ENCODE data around the gene PROM1. TPM values are rescaled to one million over a fixed set of nuclear protein-coding genes. Genes with fewer than 3 reads are reported as not detected.

PROM1 gene
- total and polyA plus RNA-seq, 2 experiments from 2014 or later: 14.3 to 30.8 TPM

GRCh38 chr4:16018841-16019240 lies 65.0 kb downstream of the PROM1 start:
- Histone ChIP-seq H3K36me3 (replicated peaks; ENCODE audit: insufficient read depth, low read depth) (no peaks in the 10 kb centered on the region), H3K9me3 (ENCODE audit: low read depth) (no peaks in the 10 kb centered on the region), H3K4me1 (ENCODE audit: insufficient read depth) (no peaks in the 10 kb centered on the region), H4K20me1 (ENCODE audit: insufficient read depth, poor library complexity, severe bottlenecking) (no peaks in the 10 kb centered on the region), H3K79me2 (no peaks in the 10 kb centered on the region), H3K9me2 (replicated peaks; ENCODE audit: insufficient read depth) (no peaks in the 10 kb centered on the region), H3K4me3 (no peak overlapping the region), H3K27ac (no peak overlapping the region), H3K4me2 (no peak overlapping the region), H3K27me3 (no peaks in the 10 kb centered on the region), H2AFZ (no peak overlapping the region)
- no peak for DNase-seq (ENCODE audit: low spot score)
- TF ChIP-seq EZH2 (IDR thresholded peaks at IDR 0.05; ENCODE audit: borderline replicate concordance) (no peak), CTCF (IDR thresholded peaks at IDR 0.05; ENCODE audit: poor library complexity) (no peak), EZH2phosphoT487 (IDR thresholded peaks at IDR 0.05; ENCODE audit: low read depth, severe bottlenecking, unreplicated experiment) (no peak)
- WGBS (ENCODE audit: low lambda C conversion rate, missing lambda C conversion rate): 93% methylated on average over 4 of the region's 4 CpGs

- H2AFZ ChIP-seq: no peak overlapping the region
- H3K9me3 ChIP-seq (ENCODE audit: low read depth): no peaks in the 10 kb centered on the region
- no peaks in the 10 kb centered on the region for H3K9me2 ChIP-seq (replicated peaks; ENCODE audit: insufficient read depth)
- H3K27ac ChIP-seq: no peak overlapping the region
- no peak for DNase-seq (ENCODE audit: low spot score)
- H3K79me2 ChIP-seq: no peaks in the 10 kb centered on the region
- H3K27me3 ChIP-seq: no peaks in the 10 kb centered on the region
- no peak overlapping the region for H3K4me3 ChIP-seq
- no peak overlapping the region for H3K4me2 ChIP-seq
- H4K20me1 ChIP-seq (ENCODE audit: insufficient read depth, poor library complexity, severe bottlenecking): no peaks in the 10 kb centered on the region
- H3K4me1 ChIP-seq (ENCODE audit: insufficient read depth): no peaks in the 10 kb centered on the region
- WGBS (ENCODE audit: low lambda C conversion rate, missing lambda C conversion rate): 97% methylated on average over 8 of the region's 8 CpGs
- no peaks in the 10 kb centered on the region for H3K36me3 ChIP-seq (replicated peaks; ENCODE audit: insufficient read depth, low read depth)
- TF ChIP-seq CTCF (IDR thresholded peaks at IDR 0.05; ENCODE audit: poor library complexity): no peak
- no peak for TF ChIP-seq EZH2phosphoT487 (IDR thresholded peaks at IDR 0.05; ENCODE audit: low read depth, severe bottlenecking, unreplicated experiment)
- no peak for TF ChIP-seq EZH2 (IDR thresholded peaks at IDR 0.05; ENCODE audit: borderline replicate concordance)
These were observed 65.7 kb downstream of the PROM1 start for GRCh38 chr4:16018061-16018676.

GRCh38 chr4:16016536-16016935 lies 67.3 kb downstream of the PROM1 start:
- 75% methylated on average over 2 of the region's 2 CpGs for WGBS (ENCODE audit: low lambda C conversion rate, missing lambda C conversion rate)
- TF ChIP-seq CTCF (IDR thresholded peaks at IDR 0.05; ENCODE audit: poor library complexity) (no peak), EZH2phosphoT487 (IDR thresholded peaks at IDR 0.05; ENCODE audit: low read depth, severe bottlenecking, unreplicated experiment) (no peak), EZH2 (IDR thresholded peaks at IDR 0.05; ENCODE audit: borderline replicate concordance) (no peak)
- H3K27me3 ChIP-seq: no peaks in the 10 kb centered on the region

More at GRCh38 chr4:16016536-16016935, 67.3 kb downstream of the PROM1 start:
- Histone ChIP-seq H3K9me3 (ENCODE audit: low read depth) (no peaks in the 10 kb centered on the region), H3K4me2 (no peak overlapping the region), H3K79me2 (no peaks in the 10 kb centered on the region), H3K9me2 (replicated peaks; ENCODE audit: insufficient read depth) (no peaks in the 10 kb centered on the region), H4K20me1 (ENCODE audit: insufficient read depth, poor library complexity, severe bottlenecking) (no peaks in the 10 kb centered on the region), H3K27ac (no peak overlapping the region), H2AFZ (no peak overlapping the region), H3K4me1 (ENCODE audit: insufficient read depth) (no peaks in the 10 kb centered on the region), H3K36me3 (replicated peaks; ENCODE audit: insufficient read depth, low read depth) (no peaks in the 10 kb centered on the region), H3K4me3 (no peak overlapping the region)
- DNase-seq (ENCODE audit: low spot score): no peak
